Measurements from ENCODE around the gene RGS6.

The RGS6 gene

GRCh38 chr14:72562300-72562699, 630.1 kb downstream of the RGS6 start:
- no peak for DNase-seq

DNA sequence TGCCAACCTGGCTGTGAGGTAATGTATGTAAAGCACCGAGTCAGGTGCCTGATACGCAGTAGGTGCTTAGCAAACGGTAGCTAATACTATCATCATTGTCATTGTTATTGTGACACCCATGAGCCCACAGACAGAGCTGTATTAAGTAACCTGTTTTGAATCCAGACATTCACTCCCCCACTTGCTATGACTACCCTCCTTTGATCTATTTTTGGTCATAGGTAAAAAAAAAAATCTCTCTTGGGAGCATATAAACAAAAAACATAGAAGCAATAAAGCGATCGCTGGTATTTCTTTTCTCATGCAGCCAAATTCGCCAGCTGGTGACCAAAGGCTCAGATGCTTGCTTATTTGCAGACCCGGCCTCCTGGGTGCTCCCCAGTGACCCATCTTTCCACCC, 631.4 kb downstream of the RGS6 start:
- DNase-seq: no peak

DNA sequence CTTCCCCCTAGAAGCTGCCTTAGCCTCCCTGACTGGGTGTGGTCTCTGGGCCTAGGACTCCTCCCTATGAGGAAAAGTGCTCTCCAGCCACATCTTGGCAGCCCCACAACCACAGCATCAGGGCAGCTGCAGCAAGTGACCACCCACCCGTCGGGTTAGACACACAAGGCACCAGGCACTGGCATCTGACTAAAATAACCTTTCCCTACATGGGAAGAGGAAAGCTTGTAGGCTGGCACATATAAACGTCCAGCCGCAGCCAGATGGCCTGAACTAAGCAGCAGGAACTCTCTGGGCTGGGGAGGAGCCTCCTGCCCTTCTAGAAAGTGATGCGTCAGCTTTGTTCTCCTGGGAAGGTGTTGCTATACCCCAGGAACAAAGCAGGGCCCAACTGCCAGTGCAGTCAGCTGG, 632.9 kb downstream of the RGS6 start:
- no peak for DNase-seq

DNA sequence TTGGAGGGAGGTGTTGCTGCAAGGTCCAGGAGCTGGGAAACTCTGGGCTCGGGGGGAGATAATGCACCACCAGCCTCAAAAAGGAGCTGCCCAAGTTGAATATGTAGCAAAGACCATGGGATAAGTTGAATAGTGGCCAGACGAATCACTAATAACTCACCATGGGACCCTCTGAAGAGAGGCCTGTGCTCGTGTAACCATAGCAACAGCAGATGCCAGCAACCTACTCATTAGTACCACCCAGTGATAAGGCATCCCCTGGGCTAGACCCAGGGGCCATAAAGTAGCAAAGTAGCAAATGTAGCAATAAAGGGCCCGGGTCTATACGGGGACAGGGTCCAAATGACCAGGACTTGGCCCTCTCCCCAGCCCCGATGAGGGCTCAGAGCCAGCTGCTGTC, 633.7 kb downstream of the RGS6 start:
- DNase-seq: no peak

DNA sequence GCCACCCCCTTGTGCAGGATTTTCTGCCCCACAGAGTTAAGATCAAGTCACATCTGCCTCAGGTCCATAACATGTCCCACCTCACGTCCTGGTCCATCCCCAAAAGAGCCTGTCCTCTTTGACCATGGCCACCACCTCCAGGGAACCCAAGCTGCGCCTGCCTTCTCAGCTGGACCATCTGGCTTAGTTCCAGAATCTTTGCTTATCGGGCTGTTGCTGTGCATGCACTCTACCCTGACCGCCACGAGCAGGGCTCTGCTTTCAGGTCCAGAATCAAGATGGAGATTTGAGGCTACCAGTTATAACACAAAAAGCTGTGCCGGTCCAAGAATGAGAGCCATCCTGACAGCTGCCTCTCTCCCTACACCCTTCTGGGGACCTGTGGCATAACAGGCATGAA, 635.0 kb downstream of the RGS6 start:
- no peak for DNase-seq

DNA sequence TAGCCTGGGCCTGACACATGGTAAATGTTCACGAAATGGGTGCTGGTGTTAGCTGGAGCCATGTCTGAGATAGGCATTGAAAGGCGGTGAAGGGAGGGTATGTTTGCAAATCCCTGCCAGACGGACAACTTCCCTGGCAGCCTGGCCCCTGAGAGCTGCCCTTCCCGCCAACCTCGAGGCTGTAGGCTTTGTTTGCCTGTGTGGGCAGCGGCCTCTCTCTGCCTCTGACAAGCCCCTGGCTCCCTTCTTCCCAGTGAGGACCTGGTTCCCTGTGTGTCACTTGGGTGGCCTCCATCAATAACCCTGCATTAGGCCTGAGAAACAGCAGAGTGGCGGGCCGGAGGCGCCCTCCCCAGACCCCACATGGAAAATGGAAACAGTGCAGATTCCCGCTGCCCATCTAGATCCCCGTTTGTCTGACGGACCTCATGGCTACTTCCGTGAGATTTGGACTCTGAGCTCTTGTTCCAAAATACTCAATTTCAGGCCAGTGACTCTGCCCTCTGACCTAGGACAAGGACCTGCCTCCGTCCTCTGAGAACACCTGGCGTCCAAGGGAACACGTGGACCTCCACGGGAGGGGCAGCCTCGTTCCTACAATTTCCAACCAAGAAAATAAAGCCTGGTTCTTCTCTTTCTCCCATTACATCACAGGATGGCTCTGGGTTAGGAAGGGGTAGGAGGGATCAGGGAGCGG, 636.2 kb downstream of the RGS6 start:
- DNase-seq: no peak

GRCh38 chr14:72573725-72574417, 641.6 kb downstream of the RGS6 start:
- no peak for DNase-seq

DNA sequence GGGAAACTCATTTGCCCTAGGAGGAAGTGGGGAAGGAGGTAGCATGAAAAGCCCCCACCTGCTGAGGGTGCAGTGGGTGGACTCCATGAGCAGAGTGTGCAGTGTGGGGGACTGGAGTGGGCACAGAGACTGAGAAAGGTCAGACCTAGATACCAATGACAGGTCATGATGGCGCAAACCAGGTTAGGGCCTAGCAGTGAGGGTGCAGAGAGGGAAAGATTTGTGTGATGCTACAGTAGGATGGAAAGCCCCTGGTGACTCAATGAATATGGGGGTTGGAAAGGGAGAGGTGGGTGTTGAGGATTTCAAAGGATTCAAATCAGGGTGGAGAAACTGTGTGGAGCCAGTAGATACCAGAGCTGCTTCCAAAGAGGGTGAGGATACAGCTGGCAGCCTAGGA, 642.5 kb downstream of the RGS6 start:
- no peak for DNase-seq

DNA sequence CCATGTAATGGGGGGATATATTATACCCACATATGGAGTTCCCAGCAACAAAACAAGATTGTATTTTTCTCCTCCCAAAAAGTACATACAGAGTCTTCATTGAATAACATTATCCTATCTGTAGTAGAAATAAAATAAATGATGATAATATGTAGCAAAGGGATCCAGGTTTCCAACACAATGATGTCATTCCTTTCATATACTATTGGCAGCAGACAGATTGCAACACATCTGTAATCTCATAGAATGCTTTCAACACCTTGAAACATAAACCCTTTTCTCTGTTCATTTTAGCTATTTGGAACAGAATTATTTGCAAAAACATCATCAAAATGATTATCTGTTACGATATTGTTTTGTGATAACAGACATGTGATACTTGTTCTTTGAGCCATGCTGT, 644.0 kb downstream of the RGS6 start:
- no peak for DNase-seq

- DNase-seq: no peak
These were observed 645.3 kb downstream of the RGS6 start for GRCh38 chr14:72577521-72577920.

DNA sequence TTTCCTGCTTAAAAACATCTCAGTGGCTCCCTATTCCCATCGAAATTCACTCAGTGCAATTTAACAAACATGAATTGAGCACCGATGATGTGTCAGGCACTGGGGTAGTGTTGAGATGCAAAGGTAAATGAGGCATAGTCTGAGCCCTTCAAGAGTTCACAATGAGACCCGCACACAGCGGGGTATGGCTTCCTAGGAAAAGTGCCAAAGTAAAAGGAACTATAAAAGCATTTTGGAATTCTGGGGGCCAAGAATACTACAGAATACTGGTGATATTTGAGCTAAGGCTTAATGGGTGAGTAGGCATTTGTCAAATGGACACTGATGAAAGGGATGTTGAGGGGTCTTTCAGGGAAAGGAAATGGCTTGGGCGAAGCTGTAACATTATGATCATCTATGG, 646.3 kb downstream of the RGS6 start:
- no peak for DNase-seq

DNA sequence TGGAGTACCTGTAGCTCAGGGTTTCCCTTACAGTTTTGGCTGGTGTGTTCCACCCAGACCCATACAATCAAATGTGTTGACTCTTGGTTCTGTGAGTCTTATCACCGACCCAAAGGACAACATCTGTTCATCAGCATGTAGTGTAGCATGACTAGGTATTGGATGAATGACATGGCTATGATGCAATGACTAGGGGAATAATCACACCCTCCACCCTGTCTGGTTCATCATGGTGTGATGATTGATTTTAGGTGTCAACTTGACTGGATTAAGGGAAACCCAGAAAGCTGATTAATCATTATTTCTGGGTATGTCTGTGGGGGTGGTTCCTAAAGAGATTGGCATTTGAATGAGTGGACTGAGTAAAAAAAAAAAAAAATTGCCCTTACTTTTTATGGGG, 650.4 kb downstream of the RGS6 start:
- no peak for DNase-seq

- no peak for DNase-seq
These were observed 651.4 kb downstream of the RGS6 start for GRCh38 chr14:72583316-72584272.

DNA sequence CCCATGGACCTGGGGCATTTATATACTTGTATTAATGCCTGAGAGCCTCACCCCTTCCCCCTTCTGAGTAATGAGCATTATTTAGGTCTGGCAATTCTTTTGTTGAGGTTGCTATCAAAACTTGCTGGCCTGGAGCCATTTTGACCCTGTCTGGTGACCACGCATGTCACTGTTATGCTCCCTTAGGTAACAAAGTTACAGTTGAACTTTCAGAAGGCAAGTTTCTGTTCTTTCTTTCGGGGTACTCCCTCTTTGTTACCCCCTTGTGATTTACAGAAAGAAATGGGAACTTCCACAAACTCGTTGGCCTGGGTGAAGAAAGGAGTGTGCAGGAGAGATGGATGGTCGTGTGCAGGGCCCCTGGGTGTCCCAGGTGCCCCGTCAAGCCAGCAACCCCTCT, 656.3 kb downstream of the RGS6 start:
- DNase-seq: no peak

DNA sequence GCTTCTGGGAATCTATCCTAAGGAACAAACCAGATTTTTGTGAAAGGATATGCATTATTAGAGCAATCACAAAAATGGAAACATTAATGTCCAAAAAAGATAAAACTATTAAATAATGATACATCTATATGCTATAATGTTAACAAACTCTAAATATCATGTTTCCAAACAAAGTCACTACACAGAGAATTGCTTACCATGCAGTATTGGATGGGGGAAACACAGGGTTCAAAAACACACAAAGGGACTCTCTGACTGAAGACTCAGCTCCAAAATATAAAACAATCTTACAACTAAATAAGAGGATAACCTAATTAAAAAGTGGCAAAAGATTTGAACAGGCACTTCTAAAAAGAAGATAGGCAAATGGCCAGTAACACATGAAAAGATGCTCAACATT, 657.4 kb downstream of the RGS6 start:
- no peak for DNase-seq

GRCh38 chr14:72590577-72590976, 658.3 kb downstream of the RGS6 start:
- DNase-seq: no peak

DNA sequence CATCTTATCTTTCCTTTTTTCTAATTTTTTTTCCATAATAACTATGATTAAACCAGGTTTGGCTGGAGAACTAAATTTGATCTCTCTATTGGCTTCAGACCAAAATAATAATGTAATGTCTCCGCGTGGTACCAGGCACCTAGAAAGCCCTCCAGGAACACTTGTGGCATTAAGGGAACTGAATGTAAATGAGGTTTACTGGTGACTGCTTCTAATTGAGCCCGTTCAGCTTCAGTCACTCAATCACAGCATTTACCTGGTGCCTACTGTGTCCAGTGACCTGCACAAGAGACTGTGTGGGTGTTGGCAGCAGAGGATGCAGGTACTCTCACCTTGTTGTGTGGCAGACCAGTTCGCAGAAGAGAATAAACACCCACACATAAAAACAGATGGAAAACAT, 659.2 kb downstream of the RGS6 start:
- DNase-seq: no peak

- DNase-seq: peak; percentile 8
These were observed 662.1 kb downstream of the RGS6 start for GRCh38 chr14:72594099-72594901.

DNA sequence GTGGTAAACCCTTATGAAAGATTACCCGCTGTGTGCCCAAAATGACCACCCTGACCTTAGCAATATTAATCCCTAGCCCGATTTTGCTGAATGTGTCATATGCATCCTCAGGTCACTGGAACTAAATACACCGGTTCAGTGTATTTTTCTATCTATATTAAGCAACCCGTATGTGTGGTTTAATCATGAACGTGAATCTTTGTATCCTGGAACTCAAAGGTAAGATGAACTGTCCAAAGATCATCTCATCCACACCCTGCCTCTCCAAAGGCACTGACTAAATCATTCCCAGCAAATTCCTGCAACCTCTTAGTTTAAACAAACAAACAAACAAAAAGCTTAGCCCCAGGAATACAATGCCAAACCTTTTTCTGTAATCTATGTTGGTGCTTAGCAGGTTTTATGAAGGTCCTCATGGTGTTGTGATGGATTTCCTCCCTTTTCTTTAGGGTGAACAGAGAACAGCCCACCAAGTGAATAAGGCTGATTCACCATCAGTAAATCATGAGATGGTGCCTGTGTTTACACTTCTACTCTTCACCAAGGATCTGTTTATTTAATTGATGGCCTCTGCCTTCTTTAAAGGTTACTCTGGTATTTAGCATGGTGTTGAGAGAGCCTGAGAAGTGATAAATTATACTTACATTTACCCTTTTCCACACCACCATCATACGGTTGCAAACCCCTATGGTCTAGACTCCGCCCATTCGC, 663.1 kb downstream of the RGS6 start:
- DNase-seq: no peak

GRCh38 chr14:72597252-72598233, 665.3 kb downstream of the RGS6 start:
- DNase-seq: no peak

DNA sequence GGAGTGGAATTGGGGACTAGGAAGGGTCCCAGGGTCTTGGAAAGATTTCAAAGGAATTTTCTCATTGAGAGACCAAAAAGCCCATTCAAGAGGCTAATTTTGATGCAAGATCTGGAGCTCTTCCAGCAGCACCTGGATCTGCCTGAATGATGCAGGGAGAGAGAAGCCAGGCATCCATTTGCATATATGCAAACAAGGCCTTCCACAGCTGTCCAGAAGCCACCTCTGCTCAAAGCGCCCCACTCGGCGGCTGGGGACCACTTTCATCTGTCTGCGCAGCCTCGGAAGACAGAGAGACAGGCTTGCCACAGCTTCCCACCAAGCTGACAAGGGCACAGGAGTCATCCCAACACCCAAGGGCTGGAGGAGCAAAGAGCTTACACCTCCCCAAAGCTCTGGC, 666.1 kb downstream of the RGS6 start:
- no peak for DNase-seq

Data from activated T-cell treated with anti-CD3 and anti-CD28 coated beads for 4 hours (primary cell).